SKM-1 (cell line): ENCODE results near the gene FSTL4.

Experiments
- DNase-seq: peaks from one replicate; lab custom pipeline; 2025; ENCODE audit not compliant: unreplicated experiment; lab: John Stamatoyannopoulos, UW

The FSTL4 gene

DNA sequence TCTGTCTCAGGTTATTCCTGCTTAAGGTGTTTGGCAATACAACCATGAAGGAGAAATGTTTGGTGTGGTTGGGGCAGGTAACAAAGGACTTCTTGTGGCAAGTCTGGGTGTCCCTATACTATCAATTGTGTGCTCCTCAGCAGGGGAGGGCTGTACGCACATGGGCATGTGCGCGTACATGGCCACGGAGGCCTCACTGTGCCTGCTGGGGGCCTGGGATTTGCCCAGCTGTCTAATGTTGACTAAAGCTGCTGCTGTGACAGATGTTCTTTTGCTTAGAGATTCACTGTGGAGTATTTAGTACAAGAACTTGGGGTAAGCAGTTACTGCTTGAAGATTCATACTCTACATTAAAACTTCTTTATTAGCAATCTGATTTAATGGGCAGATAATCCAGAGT is 463.0 kb downstream of the FSTL4 start:
- DNase-seq = no peak

DNA sequence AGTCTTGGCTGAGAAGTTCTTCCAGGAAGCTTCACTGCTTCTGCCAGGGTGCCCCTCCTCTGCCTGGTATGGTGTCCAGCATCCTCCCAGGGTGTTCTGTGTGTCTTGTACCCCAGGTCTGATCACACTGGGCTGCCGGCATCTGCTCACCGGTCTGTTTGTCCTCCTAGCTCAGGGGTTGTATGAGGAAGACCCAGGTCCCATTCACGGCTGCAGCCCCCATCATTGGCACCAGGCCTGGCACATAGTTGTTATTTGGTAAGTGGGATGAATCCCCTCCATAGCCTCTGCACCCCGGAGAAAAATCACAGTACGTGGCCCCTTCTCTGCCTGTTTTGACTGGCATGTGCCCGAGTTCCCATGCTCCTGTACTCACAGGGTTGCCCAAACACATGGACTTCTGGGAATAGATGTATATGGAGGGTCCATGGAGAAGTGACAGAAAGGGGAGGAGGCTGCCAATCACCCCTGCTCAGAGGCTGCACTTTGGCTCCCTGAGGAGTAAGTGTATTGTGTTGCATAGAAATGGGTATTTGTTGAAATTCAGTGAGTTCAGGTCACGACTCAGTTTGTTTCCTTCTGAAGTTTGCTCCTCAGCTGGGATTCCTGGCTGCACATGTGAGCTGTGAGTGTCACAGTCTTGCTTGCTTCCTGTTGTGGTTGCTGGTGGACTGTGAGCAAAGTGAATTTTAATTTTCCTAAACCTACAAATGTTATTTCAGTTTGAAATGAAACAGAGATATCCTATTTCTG is 464.4 kb downstream of the FSTL4 start:
- no peak for DNase-seq

DNA sequence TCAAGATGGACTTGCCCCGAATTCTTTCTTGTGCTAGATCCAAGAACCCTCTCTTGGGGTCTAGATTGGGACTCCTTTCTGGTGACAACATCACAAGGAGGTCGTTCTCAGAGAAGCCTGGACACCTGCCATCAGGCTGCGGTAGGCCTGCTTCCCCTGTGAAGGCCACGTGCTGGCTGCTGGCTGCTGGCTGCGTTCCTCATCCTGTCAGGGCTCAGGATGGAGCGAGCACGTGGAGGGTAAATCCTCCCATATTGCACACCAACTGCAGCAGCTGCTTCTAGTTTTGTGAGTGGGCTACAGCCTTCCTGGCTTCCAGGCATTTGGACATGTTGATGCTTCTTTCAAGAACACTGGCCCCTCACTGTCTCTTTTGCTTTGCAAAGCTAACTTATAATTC is 464.9 kb downstream of the FSTL4 start:
- no peak for DNase-seq
